Right lobe of liver (tissue), 4 donors: Measurements from ENCODE around the gene CTIF.

Source experiments
- POLR2A ChIP-seq: fragments of 450-650 bp; IDR thresholded peaks from one replicate; pipeline ENCODE4 v1.6.1; 2017; ENCODE audit warnings: antibody characterized with exemption, mild to moderate bottlenecking
- TF ChIP-seq, protein P1 (sequence below), 4 donors: fragments of 200-600 bp in 3 of 4; fragments of 450-650 bp in 1 of 4; IDR thresholded peaks; one replicate each; pipeline versions ENCODE4 v1.5.1 to v1.8.0; 2016 to 2022; ENCODE audit warnings: antibody characterized with exemption in 4 of 4, mild to moderate bottlenecking in 2 of 4
- donor health status: DM: no; HTN: no; CAD: no.
- donor health status: DM: no; HTN: no; CAD: no.
- donor health status: DM: no; HTN: yes; CAD: no.

DNA sequence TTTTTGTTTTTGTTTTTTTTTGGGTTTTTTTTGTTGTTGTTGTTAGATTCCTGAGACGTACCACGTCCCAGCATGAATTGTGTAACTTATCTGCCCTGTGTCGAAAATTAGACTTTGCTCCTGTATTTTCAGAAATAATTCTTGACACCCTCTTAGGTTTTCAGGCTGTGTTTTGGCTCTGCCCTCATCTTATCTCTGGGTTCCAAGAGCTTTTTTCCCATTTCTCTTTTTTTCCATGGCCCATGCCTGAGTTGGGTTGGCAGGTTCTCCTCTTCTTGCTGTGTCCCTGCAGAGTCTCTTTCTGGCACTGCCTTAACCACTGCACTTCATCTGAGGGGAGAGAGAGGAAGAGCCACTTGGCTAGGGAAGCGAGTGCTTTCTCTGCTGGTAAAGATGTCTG, 42.4 kb downstream of the CTIF start:
- TF ChIP-seq, protein P1, sequence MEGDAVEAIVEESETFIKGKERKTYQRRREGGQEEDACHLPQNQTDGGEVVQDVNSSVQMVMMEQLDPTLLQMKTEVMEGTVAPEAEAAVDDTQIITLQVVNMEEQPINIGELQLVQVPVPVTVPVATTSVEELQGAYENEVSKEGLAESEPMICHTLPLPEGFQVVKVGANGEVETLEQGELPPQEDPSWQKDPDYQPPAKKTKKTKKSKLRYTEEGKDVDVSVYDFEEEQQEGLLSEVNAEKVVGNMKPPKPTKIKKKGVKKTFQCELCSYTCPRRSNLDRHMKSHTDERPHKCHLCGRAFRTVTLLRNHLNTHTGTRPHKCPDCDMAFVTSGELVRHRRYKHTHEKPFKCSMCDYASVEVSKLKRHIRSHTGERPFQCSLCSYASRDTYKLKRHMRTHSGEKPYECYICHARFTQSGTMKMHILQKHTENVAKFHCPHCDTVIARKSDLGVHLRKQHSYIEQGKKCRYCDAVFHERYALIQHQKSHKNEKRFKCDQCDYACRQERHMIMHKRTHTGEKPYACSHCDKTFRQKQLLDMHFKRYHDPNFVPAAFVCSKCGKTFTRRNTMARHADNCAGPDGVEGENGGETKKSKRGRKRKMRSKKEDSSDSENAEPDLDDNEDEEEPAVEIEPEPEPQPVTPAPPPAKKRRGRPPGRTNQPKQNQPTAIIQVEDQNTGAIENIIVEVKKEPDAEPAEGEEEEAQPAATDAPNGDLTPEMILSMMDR (IDR thresholded peaks at IDR 0.05) = no peak
- no peak for TF ChIP-seq POLR2A
